ENCODE results near the gene DRAXIN.

DNA sequence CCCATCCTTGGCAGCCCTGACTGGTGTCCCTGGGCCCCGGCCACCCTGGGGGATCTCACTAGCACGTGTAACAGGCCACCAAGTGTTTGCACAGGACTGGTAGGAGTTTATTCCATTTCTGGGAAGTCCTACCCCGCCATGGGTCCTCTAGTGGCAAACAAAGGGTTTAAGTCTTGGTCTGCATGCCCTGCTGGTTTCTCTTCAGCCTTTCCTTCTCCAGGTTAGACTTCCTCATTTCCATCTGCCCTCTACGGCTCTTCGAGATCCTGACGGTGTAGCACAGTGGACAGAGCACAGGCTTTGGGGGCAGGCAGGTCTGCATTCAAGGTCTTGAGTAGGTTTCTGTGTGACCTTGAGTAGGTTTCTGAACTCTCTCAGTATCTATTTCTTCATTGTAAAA lies 47.3 kb downstream of the DRAXIN start:
- TF ChIP-seq CTCF (IDR thresholded peaks at IDR 0.05) = no peak
- no peak for TF ChIP-seq POLR2A (IDR thresholded peaks at IDR 0.05)

All from uterus (tissue), 2 donors.